Aorta (tissue), 5 donors: ENCODE measurements around the gene ELP4. TPM values are rescaled to one million over a fixed set of nuclear protein-coding genes. Genes with fewer than 3 reads are reported as not detected.
"Not testable (repeated sequence)": the region's sequence is repeated elsewhere in the genome, so short reads cannot be mapped to it uniquely, and the experiment has no call there.

Experiments used
- ATAC-seq: fragments of 200-7000 bp; cut with Tn5 transposase; one replicate; pipeline ENCODE4 v1.9.1; 2022; ENCODE audit warnings: moderate library complexity; ENCODE audit not compliant: low FRiP score
- DNase-seq, 2 donors: peaks; one replicate each; pipeline ENCODE4 v3.0.0-alpha.2; 2020
- H3K27ac ChIP-seq, 2 donors: one replicate each; pipeline ENCODE4 v1.5.1; 2013; ENCODE audit warnings: low read length in 2 of 2, mild to moderate bottlenecking in 2 of 2, moderate library complexity in 2 of 2, control low read depth in 1 of 2, inconsistent platforms in 1 of 2, low read depth in 1 of 2
- H3K27me3 ChIP-seq, 2 donors: one replicate each; pipeline ENCODE4 v1.6.1; 2013; ENCODE audit warnings: control low read depth in 1 of 2, low read length in 1 of 2, mild to moderate bottlenecking in 1 of 2, moderate library complexity in 1 of 2; ENCODE audit not compliant: insufficient read depth in 2 of 2, control insufficient read depth in 1 of 2
- H3K36me3 ChIP-seq, 2 donors: one replicate each; pipeline ENCODE4 v1.6.1; 2013; ENCODE audit warnings: control low read depth in 1 of 2, low read length in 1 of 2, mild to moderate bottlenecking in 1 of 2; ENCODE audit not compliant: insufficient read depth in 2 of 2, control insufficient read depth in 1 of 2
- H3K4me1 ChIP-seq, 2 donors: one replicate each; pipeline ENCODE4 v1.6.1; 2013; ENCODE audit warnings: low read length in 2 of 2, control low read depth in 1 of 2, mild to moderate bottlenecking in 1 of 2, moderate library complexity in 1 of 2; ENCODE audit not compliant: insufficient read depth in 2 of 2, control insufficient read depth in 1 of 2
- H3K4me3 ChIP-seq, 2 donors: one replicate each; pipeline ENCODE4 v1.5.1; 2013; ENCODE audit warnings: low read length in 2 of 2, control low read depth in 1 of 2, mild to moderate bottlenecking in 1 of 2
- H3K9me3 ChIP-seq: one replicate; pipeline ENCODE4 v1.6.1; 2013; ENCODE audit warnings: mild to moderate bottlenecking, low read length; ENCODE audit not compliant: control insufficient read depth
- WGBS, 2 donors: extraction: QIAGEN DNeasy Blood & Tissue Kit; methylation state at CpG; one replicate each; pipeline ENCODE4 v1.1.7; 2013; 5-methylcytosine and 5-hydroxymethylcytosine counted together
- intact Hi-C, 2 donors: fragments of 100-400 bp; cut with DNase I; formaldehyde crosslinking; loops; one replicate each; pipeline versions ENCODE4 v1.14.2 to v1.15.0; 2022
- polyA plus RNA-seq, 2 donors: library from polyadenylated mRNA; stranded (reverse); fragments of 200-250 nt; gene quantifications; one replicate each; pipeline ENCODE4 v1.2.3, GENCODE V29; 2013
- total RNA-seq, 2 donors: library from RNA; stranded (reverse); fragmentation: NEBNext Ultra II Directional; extraction: Animal tissue kit (Norgen Biotek cat#: 25700); gene quantifications; one replicate each; pipeline ENCODE4 v1.2.1, GENCODE V29; 2021
- donor health status: healthy with polysubstance abuse.
- donor health status: Bipolar disorder and iron deficiency.
- donor health status: DM: no; HTN: no; CAD: no.
- donor health status: DM: no; HTN: no; CAD: no.
- donor health status: DM: yes; HTN: yes; CAD: no.

Gene ELP4
- total and polyA plus RNA-seq, 4 donors = 6.8 to 17.9 (median 11.4) TPM

DNA sequence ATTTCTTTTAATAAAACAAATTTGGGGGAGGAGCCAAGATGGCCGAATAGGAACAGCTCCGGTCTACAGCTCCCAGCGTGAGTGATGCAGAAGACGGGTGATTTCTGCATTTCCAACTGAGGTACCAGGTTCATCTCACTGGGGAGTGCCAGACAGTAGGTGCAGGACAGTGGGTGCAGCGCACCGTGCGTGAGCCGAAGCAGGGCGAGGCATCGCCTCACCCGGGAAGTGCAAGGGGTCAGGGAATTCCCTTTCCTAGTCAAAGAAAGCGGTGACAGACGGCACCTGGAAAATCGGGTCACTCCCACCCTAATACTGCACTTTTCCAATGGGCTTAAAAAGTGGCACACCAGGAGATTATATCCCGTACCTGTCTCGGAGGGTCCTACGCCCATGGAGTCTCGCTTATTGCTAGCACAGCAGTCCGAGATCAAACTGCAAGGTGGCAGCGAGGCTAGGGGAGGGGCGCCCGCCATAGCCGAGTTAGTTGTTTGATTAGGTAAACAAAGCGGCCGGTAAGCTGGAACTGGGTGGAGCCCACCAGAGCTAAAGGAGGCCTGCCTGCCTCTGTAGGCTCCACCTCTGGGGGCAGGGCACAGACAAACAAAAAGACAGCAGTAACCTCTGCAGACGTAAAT is 231.3 kb downstream of the ELP4 start:
- 95 to 96% methylated on average over 23 to 26 of the region's 26 CpGs for WGBS, 2 donors
- ATAC-seq = not testable (repeated sequence)

DNA sequence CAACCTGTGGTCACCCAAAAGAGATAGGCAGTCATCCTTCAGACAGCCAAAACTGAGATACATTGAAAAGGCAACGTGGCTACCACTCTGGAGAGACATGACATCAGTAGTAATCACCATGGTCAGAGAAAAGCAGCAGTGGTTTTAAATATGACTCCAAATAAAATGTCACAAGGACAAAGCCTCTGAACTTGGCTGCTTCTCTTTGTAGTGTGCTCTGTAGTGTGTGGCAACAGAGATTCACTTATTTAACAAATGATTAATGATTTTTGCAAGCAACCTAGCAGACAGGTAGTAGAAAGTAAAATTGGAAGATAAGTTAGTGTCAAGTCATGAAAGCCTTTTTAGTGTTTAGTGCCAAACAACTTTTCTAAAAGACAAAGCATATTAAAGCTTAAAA is 238.0 kb downstream of the ELP4 start:
- intact Hi-C loops = no loop called here

More for the DNA sequence above, 231.3 kb downstream of the ELP4 start:
- DNase-seq, H3K9me3 ChIP-seq, H3K4me1 ChIP-seq, H3K27me3 ChIP-seq, intact Hi-C loops, H3K4me3 ChIP-seq, H3K36me3 ChIP-seq, H3K27ac ChIP-seq: not testable (repeated sequence)

DNA sequence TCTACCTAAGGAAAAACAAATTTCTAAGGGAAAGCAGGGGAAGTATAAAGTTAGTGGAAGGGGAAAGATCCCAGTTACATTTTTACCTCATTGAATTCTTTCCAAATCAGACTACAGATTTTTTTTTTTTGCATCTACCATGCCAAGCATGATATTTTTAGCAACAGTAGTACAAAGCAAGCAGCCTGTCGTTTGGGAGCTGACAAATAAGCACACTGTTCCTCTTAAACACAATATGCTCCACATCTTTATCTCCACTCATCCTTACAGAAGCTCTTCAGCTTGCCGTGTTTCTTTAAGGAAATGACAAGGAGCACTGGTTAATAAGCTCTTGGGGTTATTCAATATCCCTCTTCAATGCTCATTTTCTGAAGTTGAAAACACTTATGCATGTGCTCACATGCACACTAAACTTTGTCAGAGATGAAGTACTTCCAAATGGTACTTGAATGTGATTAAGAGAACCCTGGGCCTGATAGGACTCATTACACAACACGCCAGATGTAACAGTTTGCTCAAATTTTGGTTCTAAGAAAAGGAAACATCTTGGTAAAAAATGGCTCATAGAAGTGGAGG is 247.8 kb downstream of the ELP4 start:
- ATAC-seq (no peak), DNase-seq (no peak)
- H3K36me3 ChIP-seq = no peaks in the 10 kb centered on the region
- H3K9me3 ChIP-seq = no peaks in the 10 kb centered on the region
- intact Hi-C loops = no loop called here
- 39 to 40% methylated on average over 3 of the region's 3 CpGs for whole genome bisulfite sequencing, 2 donors
- no peak overlapping the region for H3K4me3 ChIP-seq
- no peak overlapping the region for H3K27ac ChIP-seq
- no peaks in the 10 kb centered on the region for H3K27me3 ChIP-seq
- peaks cover 0 to 2% of the 10 kb centered on the region in 2 donors for H3K4me1 ChIP-seq

More for the DNA sequence above, 238.0 kb downstream of the ELP4 start:
- Histone ChIP-seq H3K4me1 (no peaks in the 10 kb centered on the region), H3K36me3 (no peaks in the 10 kb centered on the region), H3K27ac (no peak overlapping the region), H3K9me3 (no peaks in the 10 kb centered on the region), H3K27me3 (no peaks in the 10 kb centered on the region), H3K4me3 (no peak overlapping the region)
- DNase-seq = no peak
- 47 to 63% methylated on average over 1 of the region's 1 CpG for WGBS, 2 donors
- ATAC-seq = no peak

DNA sequence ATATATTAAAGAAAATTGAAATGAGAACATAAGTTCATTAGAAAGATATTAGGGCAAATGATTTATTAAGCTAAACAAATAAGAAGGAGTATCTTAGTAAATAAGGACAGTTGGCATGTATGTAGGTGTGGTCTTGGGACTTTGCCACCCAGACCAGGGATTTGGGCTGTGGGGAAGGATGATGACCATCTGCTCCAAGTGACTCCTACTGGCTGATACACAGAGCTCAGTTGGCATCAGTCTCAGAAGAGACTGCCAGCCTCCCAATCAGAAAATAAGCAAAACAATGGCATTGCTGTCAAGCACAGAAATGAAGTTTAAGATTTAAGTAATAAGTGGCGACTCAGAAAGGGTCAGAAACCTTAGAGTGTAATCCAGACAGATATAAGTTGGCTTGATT is 252.1 kb downstream of the ELP4 start:
- Histone ChIP-seq H3K9me3 (no peaks in the 10 kb centered on the region), H3K36me3 (no peaks in the 10 kb centered on the region), H3K4me3 (no peak overlapping the region), H3K27me3 (no peaks in the 10 kb centered on the region), H3K4me1 (peaks cover 0 to 2% of the 10 kb centered on the region in 2 donors), H3K27ac (no peak overlapping the region)
- DNase-seq (no peak), ATAC-seq (no peak)
- WGBS, 2 donors = 61 to 76% methylated on average over 1 of the region's 1 CpG
- intact Hi-C loops = no loop called here

DNA sequence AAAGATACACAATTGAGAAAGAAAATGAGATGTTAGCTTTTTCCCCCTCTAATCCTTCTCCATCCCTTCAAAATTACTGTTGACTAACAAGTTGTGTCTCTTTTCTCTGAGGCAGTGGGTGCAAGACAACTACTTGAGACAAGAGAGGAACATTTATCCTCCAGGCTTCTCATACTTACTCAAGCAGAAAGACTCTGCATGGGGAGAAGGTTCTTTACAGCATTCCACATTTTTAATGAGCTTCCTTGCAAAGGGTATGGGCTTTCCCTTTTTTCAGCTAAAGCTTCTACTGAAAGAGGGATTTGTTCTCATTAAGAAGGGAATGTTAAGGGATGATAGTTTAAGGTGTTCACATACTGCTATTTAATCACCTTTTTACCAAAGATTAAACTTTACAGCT is 253.7 kb downstream of the ELP4 start:
- Histone ChIP-seq H3K4me3 (no peak overlapping the region), H3K36me3 (no peaks in the 10 kb centered on the region), H3K4me1 (no peaks in the 10 kb centered on the region), H3K27me3 (no peaks in the 10 kb centered on the region), H3K9me3 (no peaks in the 10 kb centered on the region), H3K27ac (no peak overlapping the region)
- intact Hi-C loops = no loop called here
- DNase-seq (no peak), ATAC-seq (no peak)

DNA sequence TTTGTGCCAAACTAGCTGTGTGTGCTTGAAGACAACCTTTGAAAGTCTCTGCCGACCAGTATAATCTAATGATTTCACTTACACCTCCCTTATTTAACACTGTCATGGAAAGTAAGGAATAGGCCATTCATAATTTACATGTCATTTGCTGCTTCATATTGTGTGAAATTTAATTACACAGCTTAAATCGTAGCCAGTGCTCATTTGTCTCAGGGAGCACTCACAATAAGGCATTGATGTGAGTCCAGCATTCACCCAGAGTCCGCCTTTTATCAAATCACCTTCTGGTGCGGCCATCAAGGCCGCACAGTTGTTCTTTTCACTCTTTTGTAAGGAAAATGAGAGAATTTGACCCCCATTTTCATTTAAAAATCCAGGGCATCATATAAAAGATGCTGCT is 254.7 kb downstream of the ELP4 start:
- H3K4me1 ChIP-seq = no peaks in the 10 kb centered on the region
- intact Hi-C loops = no loop called here
- WGBS, 2 donors = 92% methylated on average over 5 of the region's 5 CpGs
- no peaks in the 10 kb centered on the region for H3K36me3 ChIP-seq
- no peak for DNase-seq
- no peak overlapping the region for H3K27ac ChIP-seq
- no peak overlapping the region for H3K4me3 ChIP-seq
- H3K9me3 ChIP-seq = no peaks in the 10 kb centered on the region
- no peaks in the 10 kb centered on the region for H3K27me3 ChIP-seq
- ATAC-seq = no peak

DNA sequence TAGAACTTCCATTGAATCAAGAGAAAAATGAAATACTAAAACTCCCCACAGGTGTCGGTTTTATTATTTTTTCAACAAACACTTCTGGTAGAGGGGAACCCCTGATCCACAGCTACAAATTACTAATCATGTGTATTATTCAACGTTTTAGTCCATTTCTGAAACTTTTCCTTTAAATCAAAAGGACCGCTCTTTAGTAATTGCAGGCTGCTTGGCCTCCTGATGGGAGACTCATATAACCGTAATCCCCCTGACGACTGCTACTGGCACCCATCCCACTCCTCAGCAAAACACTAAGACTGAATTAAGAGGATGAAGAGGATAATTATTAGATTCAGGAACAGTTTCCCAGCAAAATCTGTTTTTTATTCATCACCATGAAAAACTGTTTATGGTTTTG is 255.2 kb downstream of the ELP4 start:
- H3K9me3 ChIP-seq = no peaks in the 10 kb centered on the region
- intact Hi-C loops = no loop called here

DNA sequence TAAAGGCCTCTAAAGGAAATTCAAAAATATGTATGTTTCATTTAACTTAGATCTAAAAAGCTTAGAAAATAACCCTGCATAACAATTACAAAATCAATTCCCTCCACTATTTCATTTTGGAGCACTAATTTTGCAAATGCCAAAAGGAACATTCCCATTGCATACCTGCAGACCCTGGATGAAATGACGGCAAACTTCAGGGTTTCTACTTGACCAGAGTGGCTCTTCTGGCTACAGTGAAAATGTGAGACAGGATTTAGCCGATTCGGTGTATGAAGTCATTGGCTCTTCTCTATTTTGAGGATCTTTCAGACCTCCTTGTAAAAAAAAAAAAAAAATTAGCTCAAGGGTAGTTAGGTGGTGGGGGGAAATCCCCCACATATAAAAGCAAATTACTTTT is 257.5 kb downstream of the ELP4 start:
- 96 to 97% methylated on average over 3 of the region's 3 CpGs for WGBS, 2 donors
- no peaks in the 10 kb centered on the region for H3K4me1 ChIP-seq
- DNase-seq = no peak
- H3K36me3 ChIP-seq = no peaks in the 10 kb centered on the region
- no peak overlapping the region for H3K4me3 ChIP-seq
- no peaks in the 10 kb centered on the region for H3K27me3 ChIP-seq
- H3K9me3 ChIP-seq = no peaks in the 10 kb centered on the region
- intact Hi-C loops = no loop called here
- no peak for ATAC-seq
- no peak overlapping the region for H3K27ac ChIP-seq

More for the DNA sequence above, 255.2 kb downstream of the ELP4 start:
- H3K4me1 ChIP-seq = no peaks in the 10 kb centered on the region
- ATAC-seq = no peak
- WGBS, 2 donors = 87 to 90% methylated on average over 5 of the region's 5 CpGs
- no peak overlapping the region for H3K4me3 ChIP-seq
- no peaks in the 10 kb centered on the region for H3K27me3 ChIP-seq
- DNase-seq = no peak
- no peaks in the 10 kb centered on the region for H3K36me3 ChIP-seq
- H3K27ac ChIP-seq = no peak overlapping the region

DNA sequence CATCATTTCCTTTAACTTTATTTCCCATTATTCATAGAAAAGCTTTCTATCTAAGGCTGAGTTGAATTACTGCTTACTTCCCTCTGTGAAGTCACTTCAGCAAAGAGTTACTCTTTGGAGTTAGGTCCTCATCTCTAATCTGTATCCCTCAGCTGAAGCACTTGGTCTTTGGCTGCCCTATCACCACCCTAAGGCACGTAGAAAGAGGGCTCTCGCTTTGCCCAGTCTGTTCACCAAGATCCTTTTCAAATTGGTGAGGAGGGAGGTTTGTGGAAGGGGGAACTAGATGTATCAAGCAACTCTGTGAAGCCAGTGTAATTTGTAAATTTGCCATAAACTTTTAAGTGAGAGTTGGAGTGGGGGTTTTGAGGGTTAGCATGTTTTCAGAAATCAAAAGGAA is 258.1 kb downstream of the ELP4 start:
- Histone ChIP-seq H3K27ac (no peak overlapping the region), H3K36me3 (no peaks in the 10 kb centered on the region), H3K4me1 (no peaks in the 10 kb centered on the region), H3K4me3 (no peak overlapping the region), H3K27me3 (no peaks in the 10 kb centered on the region), H3K9me3 (no peaks in the 10 kb centered on the region)
- intact Hi-C loops = no loop called here
- ATAC-seq = no peak
- DNase-seq = no peak
- 89 to 96% methylated on average over 2 of the region's 2 CpGs for WGBS, 2 donors
